ENCODE measurements around the gene RNF215. TPM values are rescaled to one million over a fixed set of nuclear protein-coding genes. Genes with fewer than 3 reads are reported as not detected.

Gene RNF215
- total and polyA plus RNA-seq, 10 of the 15 experiments (the other 5 are each of a cell fraction or from before 2014, with no cell fraction given): 0.31 to 7.6 (median 3.0) TPM; not detected in 1

DNA sequence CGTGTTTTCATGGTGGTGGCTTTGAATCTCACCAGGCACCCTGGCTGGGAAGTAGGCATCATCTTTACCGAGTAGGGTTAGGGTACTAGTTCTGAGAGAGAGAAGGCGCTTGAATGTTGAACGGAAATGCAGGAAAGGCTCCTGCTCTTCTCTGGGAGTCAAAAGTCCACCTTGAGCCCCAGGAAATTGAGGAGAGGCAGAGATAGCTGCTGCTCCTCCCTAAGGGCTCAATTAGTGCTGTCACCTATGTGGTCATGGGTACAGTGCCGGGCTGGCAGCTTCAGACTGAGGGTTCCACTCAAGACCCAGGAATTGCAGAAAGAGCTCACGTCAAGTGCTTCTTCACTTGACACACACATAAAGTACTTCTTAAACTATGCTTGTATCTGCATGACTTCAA is 28.7 kb downstream of the RNF215 start:
- no peak for TF ChIP-seq HCFC1 (IDR thresholded peaks at IDR 0.05; ENCODE audit: low read length)
- TF ChIP-seq HDGF (IDR thresholded peaks at IDR 0.05): no peak
- TF ChIP-seq, protein P1, sequence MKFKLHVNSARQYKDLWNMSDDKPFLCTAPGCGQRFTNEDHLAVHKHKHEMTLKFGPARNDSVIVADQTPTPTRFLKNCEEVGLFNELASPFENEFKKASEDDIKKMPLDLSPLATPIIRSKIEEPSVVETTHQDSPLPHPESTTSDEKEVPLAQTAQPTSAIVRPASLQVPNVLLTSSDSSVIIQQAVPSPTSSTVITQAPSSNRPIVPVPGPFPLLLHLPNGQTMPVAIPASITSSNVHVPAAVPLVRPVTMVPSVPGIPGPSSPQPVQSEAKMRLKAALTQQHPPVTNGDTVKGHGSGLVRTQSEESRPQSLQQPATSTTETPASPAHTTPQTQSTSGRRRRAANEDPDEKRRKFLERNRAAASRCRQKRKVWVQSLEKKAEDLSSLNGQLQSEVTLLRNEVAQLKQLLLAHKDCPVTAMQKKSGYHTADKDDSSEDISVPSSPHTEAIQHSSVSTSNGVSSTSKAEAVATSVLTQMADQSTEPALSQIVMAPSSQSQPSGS (IDR thresholded peaks at IDR 0.05; ENCODE audit: low read length): no peak
- TF ChIP-seq SIX5 (IDR thresholded peaks at IDR 0.05; ENCODE audit: low read depth, low read length, severe bottlenecking): no peak
- TF ChIP-seq, protein P2, sequence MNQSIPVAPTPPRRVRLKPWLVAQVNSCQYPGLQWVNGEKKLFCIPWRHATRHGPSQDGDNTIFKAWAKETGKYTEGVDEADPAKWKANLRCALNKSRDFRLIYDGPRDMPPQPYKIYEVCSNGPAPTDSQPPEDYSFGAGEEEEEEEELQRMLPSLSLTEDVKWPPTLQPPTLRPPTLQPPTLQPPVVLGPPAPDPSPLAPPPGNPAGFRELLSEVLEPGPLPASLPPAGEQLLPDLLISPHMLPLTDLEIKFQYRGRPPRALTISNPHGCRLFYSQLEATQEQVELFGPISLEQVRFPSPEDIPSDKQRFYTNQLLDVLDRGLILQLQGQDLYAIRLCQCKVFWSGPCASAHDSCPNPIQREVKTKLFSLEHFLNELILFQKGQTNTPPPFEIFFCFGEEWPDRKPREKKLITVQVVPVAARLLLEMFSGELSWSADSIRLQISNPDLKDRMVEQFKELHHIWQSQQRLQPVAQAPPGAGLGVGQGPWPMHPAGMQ (IDR thresholded peaks at IDR 0.05; ENCODE audit: borderline replicate concordance): no peak
- TF ChIP-seq PML (IDR thresholded peaks at IDR 0.05; ENCODE audit: low read length): no peak
- TF ChIP-seq IKZF1 (conservative IDR thresholded peaks at IDR 0.05): no peak
- no peak for FAIRE-seq
- Histone ChIP-seq H3K9ac (ENCODE audit: control insufficient read depth, insufficient read depth, low read length) (no peak overlapping the region), H3K4me1 (ENCODE audit: control insufficient read depth, insufficient read depth, low read length) (0 out of 2 replicates have a peak, but pooled peaks cover 5% of the 10 kb centered on the region), H3K4me2 (ENCODE audit: control insufficient read depth, insufficient read depth) (no peak overlapping the region), H3K27me3 (replicated peaks in 1 of 2; ENCODE audit: control insufficient read depth in 2 of 2, insufficient read depth in 2 of 2, low read length in 1 of 2) (no peaks in the 10 kb centered on the region), H2AFZ (ENCODE audit: control insufficient read depth, low read depth, low read length) (no peak overlapping the region), H3K27ac (ENCODE audit: control insufficient read depth, insufficient read depth) (no peak overlapping the region), H3K79me2 (ENCODE audit: control insufficient read depth, insufficient read depth, low read length) (peaks cover 31% of the 10 kb centered on the region), H3K9me3 (replicated peaks; ENCODE audit: control insufficient read depth, insufficient read depth, low read length) (no peaks in the 10 kb centered on the region), H3K4me3 (no peak overlapping the region), H3K36me3 (ENCODE audit: control insufficient read depth in 2 of 2, insufficient read depth in 2 of 2, low read length in 1 of 2) (no peaks in the 10 kb centered on the region; a peak in 1 of 4 replicates), H4K20me1 (ENCODE audit: control insufficient read depth, insufficient read depth) (no peaks in the 10 kb centered on the region)
- BruUV-seq (replicated peaks): no TSS peak
- ChIA-PET POLR2A (interaction anchor here (0.5 to 5.7 kb wide), 2 partner anchors 33 to 1166 kb away, joined by 5 to 35 read pairs; partner anchors contain the start of gene TBC1D10A), RAD21 (ENCODE audit: unreplicated experiment) (interaction anchor here (1.1 to 2.1 kb wide), 2 partner anchors 29 to 70 kb away, joined by 3 to 14 read pairs; partner anchors contain the start of genes CASTOR1 and RNF215), CTCF (interaction anchor here (0.8 to 1.9 kb wide), 2 partner anchors 9 to 71 kb away, joined by 3 to 13 read pairs; no protein-coding TSS in a partner anchor), SMC1A (ENCODE audit: uncharacterized antibody, unreplicated experiment) (interaction anchor here (1.1 to 1.6 kb wide), 2 partner anchors 33 to 70 kb away, joined by 3 to 8 read pairs; partner anchors contain the start of gene CASTOR1)
- ATAC-seq: no peak
- intact Hi-C loops (cut with micrococcal nuclease; ENCODE audit: unreplicated experiment): no loop called here
- 77% methylated on average over 6 of the region's 6 CpGs for WGBS (ENCODE audit: insufficient coverage, insufficient replicate concordance, low lambda C conversion rate, missing lambda C conversion rate)
- in situ Hi-C loops (cut with MboI): no loop called here
- no peak for DNase-seq (ENCODE audit: low read depth, low spot score)

All from GM12878 (cell line).